Uterus (tissue), 4 donors: ENCODE data around the gene SLC35E2B. TPM values are rescaled to one million over a fixed set of nuclear protein-coding genes. Genes with fewer than 3 reads are reported as not detected.

Experiments used
- DNase-seq, 2 donors: peaks; one replicate each; pipeline ENCODE4 v3.0.0-alpha.2; 2019 to 2020
- H3K27ac ChIP-seq, 2 donors: fragments of 200-600 bp; sonication (generic); 1 replicate in 1 of 2; 2 replicates in 1 of 2; pipeline ENCODE4 v1.5.1; 2016 to 2018
- H3K27me3 ChIP-seq, 2 donors: fragments of 200-600 bp; sonication (generic); one replicate each; pipeline ENCODE4 v1.5.1; 2018 to 2019; ENCODE audit warnings: control low read depth in 1 of 2
- H3K36me3 ChIP-seq, 2 donors: fragments of 200-600 bp; sonication (generic); one replicate each; pipeline ENCODE4 v1.5.1; 2019; ENCODE audit warnings: control low read depth in 1 of 2
- H3K4me1 ChIP-seq, 2 donors: fragments of 200-600 bp; sonication (generic); one replicate each; pipeline ENCODE4 v1.5.1; 2018 to 2019; ENCODE audit warnings: control low read depth in 1 of 2
- H3K4me3 ChIP-seq, 2 donors: fragments of 200-600 bp; sonication (generic); 1 replicate in 1 of 2; 2 replicates in 1 of 2; pipeline ENCODE4 v1.5.1; 2018 to 2019; ENCODE audit warnings: mild to moderate bottlenecking in 1 of 2
- H3K9me3 ChIP-seq, 2 donors: fragments of 200-600 bp; sonication (generic); one replicate each; pipeline ENCODE4 v1.5.1; 2019; ENCODE audit warnings: control low read depth in 1 of 2
- POLR2A ChIP-seq, 2 donors: fragments of 450-650 bp; IDR thresholded peaks; one replicate each; pipeline ENCODE4 v1.6.1; 2016; ENCODE audit warnings: antibody characterized with exemption in 2 of 2, mild to moderate bottlenecking in 1 of 2, moderate library complexity in 1 of 2
- intact Hi-C: fragments of 100-400 bp; cut with DNase I; formaldehyde crosslinking; loops from one replicate; pipeline ENCODE4 v1.15.1; 2023; ENCODE audit warnings: low total_unique reads
- total RNA-seq, 4 donors: library from RNA; depleted of rRNA in 3 of 4; stranded (reverse); fragments of >200 nt in 3 of 4; gene quantifications; one replicate each; pipeline versions ENCODE4 v1.1.0 to v1.2.4, GENCODE V29; 2014 to 2023
- TF ChIP-seq, protein P1 (sequence below), 4 experiments: fragments of 200-600 bp in 2 of 4; fragments of 450-650 bp in 2 of 4; sonication (generic) in 2 of 4; IDR thresholded peaks; one replicate each; pipeline ENCODE4 v1.5.1; 2016 to 2019; ENCODE audit warnings: antibody characterized with exemption in 4 of 4, mild to moderate bottlenecking in 2 of 4, moderate library complexity in 1 of 4
- donor health status: DM: yes; HTN: yes; CAD: no.

Gene SLC35E2B
- total RNA-seq, 4 donors from 2014 or later = 19.1 to 59.2 (median 52.5) TPM

DNA sequence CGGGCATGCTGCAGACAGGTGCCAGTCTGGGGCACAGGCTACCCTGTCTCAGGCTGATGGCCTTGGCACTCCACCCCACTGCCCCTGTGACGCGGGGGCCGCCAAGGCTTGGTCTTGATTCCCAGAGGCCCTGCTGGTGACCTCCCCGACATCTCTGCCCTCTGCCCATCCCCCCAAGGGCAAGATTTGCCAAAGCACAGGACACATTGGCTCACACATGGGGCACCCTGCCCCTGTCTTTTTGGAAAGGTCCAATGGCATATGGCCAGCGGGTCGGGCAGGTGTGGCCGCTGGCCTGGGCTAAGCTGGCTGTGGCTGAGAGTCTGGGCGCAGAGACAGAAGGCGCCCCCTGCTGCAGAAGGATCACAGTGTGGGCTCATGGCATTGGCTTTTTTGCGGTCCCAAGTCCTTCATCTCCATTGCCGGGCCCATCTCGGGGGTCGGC is 72.7 kb downstream of the SLC35E2B start:
- H3K27me3 ChIP-seq = no peaks in the 10 kb centered on the region
- peaks cover 0 to 14% of the 10 kb centered on the region in 2 donors for H3K4me1 ChIP-seq
- intact Hi-C loops = no loop called here
- H3K4me3 ChIP-seq = no peak overlapping the region
- H3K36me3 ChIP-seq = no peaks in the 10 kb centered on the region
- DNase-seq = no peak
- TF ChIP-seq POLR2A (IDR thresholded peaks at IDR 0.05) = no peak
- TF ChIP-seq, protein P1, sequence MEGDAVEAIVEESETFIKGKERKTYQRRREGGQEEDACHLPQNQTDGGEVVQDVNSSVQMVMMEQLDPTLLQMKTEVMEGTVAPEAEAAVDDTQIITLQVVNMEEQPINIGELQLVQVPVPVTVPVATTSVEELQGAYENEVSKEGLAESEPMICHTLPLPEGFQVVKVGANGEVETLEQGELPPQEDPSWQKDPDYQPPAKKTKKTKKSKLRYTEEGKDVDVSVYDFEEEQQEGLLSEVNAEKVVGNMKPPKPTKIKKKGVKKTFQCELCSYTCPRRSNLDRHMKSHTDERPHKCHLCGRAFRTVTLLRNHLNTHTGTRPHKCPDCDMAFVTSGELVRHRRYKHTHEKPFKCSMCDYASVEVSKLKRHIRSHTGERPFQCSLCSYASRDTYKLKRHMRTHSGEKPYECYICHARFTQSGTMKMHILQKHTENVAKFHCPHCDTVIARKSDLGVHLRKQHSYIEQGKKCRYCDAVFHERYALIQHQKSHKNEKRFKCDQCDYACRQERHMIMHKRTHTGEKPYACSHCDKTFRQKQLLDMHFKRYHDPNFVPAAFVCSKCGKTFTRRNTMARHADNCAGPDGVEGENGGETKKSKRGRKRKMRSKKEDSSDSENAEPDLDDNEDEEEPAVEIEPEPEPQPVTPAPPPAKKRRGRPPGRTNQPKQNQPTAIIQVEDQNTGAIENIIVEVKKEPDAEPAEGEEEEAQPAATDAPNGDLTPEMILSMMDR (IDR thresholded peaks at IDR 0.05) = no peak
- no peak overlapping the region for H3K27ac ChIP-seq
- no peaks in the 10 kb centered on the region for H3K9me3 ChIP-seq

DNA sequence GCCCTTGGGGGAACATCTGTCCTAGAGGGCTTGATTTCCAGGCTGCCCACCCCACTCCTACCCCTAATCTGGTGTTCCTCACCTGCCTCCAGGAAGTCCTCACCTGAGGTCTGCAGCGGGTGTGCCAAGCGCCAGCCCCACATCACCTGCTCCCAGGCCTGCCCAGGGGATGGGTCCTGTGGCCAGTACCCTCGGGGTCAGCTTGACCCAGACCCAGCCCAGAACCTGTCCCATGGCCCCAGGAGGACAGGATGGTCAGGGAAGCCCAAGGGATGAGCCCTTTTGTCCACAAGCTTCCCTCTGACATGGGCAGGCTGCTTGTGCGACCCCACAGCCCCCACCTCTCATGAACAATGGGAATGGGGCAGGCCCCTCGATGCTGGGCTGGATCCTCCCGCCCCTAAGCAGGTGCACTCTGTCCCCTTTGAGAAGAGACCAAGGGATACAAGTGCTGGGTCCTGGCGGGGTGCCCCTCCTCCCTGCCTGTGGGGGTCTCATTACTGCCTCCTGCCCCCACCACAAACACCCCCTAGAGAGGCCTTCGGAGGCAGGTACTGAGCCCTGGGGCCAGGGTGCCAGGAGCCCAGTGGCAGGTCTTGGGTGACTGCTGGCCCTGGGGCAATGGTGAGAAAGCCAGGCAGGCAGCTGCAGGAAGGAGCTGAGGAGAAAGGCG is 74.1 kb downstream of the SLC35E2B start:
- Histone ChIP-seq H3K9me3 (no peaks in the 10 kb centered on the region), H3K36me3 (no peaks in the 10 kb centered on the region), H3K27me3 (no peaks in the 10 kb centered on the region), H3K4me1 (peaks cover 0 to 21% of the 10 kb centered on the region in 2 donors), H3K27ac (no peak overlapping the region), H3K4me3 (no peak overlapping the region)
- intact Hi-C loops = no loop called here
- DNase-seq = no peak
- no peak for TF ChIP-seq POLR2A (IDR thresholded peaks at IDR 0.05)
- TF ChIP-seq, protein P1 (IDR thresholded peaks at IDR 0.05) = no peak

DNA sequence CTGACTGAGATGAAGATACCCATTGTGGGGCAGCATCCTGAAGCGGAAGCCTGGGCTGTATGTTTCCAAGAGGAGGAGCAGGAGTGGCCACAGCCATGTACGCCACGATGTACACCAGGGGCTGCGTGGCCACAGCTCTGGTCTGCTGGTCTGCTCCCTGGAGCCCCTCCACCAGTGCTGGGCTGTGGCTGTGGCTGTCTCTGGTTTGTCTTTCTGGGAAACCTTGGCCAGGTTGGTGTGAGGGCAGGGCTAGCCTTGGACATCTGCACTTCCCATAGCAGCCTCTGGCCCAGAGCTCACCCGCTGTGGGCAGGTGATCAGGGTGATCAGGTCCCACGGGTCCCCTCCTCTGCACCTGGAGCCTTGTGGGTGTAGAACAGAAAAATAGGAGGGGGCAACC is 74.7 kb downstream of the SLC35E2B start:
- H3K4me1 ChIP-seq = peaks cover 0 to 21% of the 10 kb centered on the region in 2 donors
- no peaks in the 10 kb centered on the region for H3K27me3 ChIP-seq
- intact Hi-C loops = no loop called here
- no peaks in the 10 kb centered on the region for H3K9me3 ChIP-seq
- TF ChIP-seq, protein P1 (IDR thresholded peaks at IDR 0.05) = no peak
- no peak for TF ChIP-seq POLR2A (IDR thresholded peaks at IDR 0.05)
- no peaks in the 10 kb centered on the region for H3K36me3 ChIP-seq
- no peak overlapping the region for H3K4me3 ChIP-seq
- DNase-seq = no peak
- H3K27ac ChIP-seq = no peak overlapping the region

DNA sequence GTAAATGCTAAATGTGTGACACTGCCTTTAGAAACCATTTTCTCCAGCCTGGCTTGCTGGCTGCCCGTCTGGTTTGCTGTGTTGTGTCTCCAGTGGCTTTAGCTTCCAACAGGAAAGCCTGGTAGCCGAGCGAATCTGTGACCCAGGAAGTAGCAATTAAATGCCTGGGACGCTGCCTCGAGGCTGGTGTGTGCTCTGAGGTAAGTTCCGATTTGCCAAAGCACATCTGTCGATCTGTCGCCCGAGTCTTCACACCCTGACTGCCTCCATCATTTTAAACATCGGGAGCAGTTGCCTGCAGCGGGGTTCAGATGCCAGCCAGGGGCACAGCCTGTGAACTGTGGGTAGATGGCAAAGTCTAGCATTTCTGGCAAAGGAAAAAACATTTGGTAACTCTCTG is 75.1 kb downstream of the SLC35E2B start:
- intact Hi-C loops = no loop called here
- Histone ChIP-seq H3K27me3 (no peaks in the 10 kb centered on the region), H3K4me3 (no peak overlapping the region), H3K36me3 (no peaks in the 10 kb centered on the region), H3K4me1 (peaks cover 0 to 21% of the 10 kb centered on the region in 2 donors), H3K27ac (no peak overlapping the region), H3K9me3 (no peaks in the 10 kb centered on the region)
- DNase-seq = no peak
- TF ChIP-seq, protein P1 (IDR thresholded peaks at IDR 0.05) = no peak
- TF ChIP-seq POLR2A (IDR thresholded peaks at IDR 0.05) = no peak

DNA sequence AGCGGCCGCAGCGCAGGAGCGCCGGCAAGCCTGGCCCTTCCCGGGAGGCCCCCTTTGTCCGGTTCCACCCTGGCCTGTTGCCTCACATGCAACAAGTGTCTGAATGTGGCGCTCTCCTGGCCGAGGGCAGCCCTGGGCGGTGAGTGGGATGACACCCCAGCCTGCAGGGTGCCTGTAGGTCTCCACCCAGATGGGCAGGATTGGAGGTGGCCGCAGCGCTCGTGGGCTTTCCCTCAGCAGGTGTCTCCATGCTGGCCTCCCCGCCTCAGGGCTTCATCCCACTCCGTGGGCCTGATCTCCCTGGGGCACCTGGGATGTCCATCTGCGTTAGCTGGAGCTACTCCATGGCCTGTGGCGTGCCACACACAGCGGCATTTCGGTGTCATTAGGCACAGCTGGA is 75.8 kb downstream of the SLC35E2B start:
- TF ChIP-seq, protein P1 (IDR thresholded peaks at IDR 0.05) = no peak
- no peak for TF ChIP-seq POLR2A (IDR thresholded peaks at IDR 0.05)
- Histone ChIP-seq H3K9me3 (no peaks in the 10 kb centered on the region), H3K4me1 (peaks cover 0 to 21% of the 10 kb centered on the region in 2 donors), H3K36me3 (no peaks in the 10 kb centered on the region), H3K27ac (no peak overlapping the region), H3K27me3 (no peaks in the 10 kb centered on the region), H3K4me3 (peak overlapping the region; percentile 83 to 97)
- intact Hi-C loops = no loop called here
- DNase-seq = no peak
